B cell (primary cell): ENCODE measurements around the gene TFG. TPM values are rescaled to one million over a fixed set of nuclear protein-coding genes. Genes with fewer than 3 reads are reported as not detected.

Source experiments
- ATAC-seq: fragments of 200-7000 bp; cut with Tn5 transposase; one replicate; pipeline ENCODE4 v1.10.0; 2021; ENCODE audit warnings: low read depth, mild to moderate bottlenecking, moderate number of reproducible peaks, moderate library complexity
- CTCF ChIA-PET: fragments of 350-600 bp; sonication (Branson Sonifier 250); formaldehyde crosslinking; loops from one replicate; lab custom pipeline; 2021; ENCODE audit warnings: antibody characterized with exemption, inconsistent platforms; lab: Charles Lee
- POLR2A ChIA-PET: fragments of 350-600 bp; sonication (Branson Sonifier 250); formaldehyde crosslinking; loops from one replicate; lab custom pipeline; 2021; ENCODE audit warnings: antibody characterized with exemption; lab: Charles Lee
- DNase-seq: peaks from one replicate; pipeline ENCODE4 v3.0.0; 2013
- H2AFZ ChIP-seq: 2 replicates; pipeline ENCODE4 v1.6.1; 2012; ENCODE audit warnings: mild to moderate bottlenecking, low read depth, low read length; ENCODE audit not compliant: insufficient read depth, poor library complexity, severe bottlenecking
- H3K27ac ChIP-seq, 2 donors: 1 replicate in 1 of 2; 2 replicates in 1 of 2; pipeline ENCODE4 v1.5.1; 2012 to 2013; ENCODE audit warnings: low read length in 2 of 2, mild to moderate bottlenecking in 2 of 2, moderate library complexity in 1 of 2
- H3K27me3 ChIP-seq, 4 experiments: fragments of 200-600 bp in 1 of 4; sonication (generic) in 1 of 4; replicated peaks in 1 of 4; 1 replicate in 2 of 4; 2 replicates in 2 of 4; pipeline versions ENCODE4 v1.6.1 to v1.7.0; 2013 to 2016; ENCODE audit warnings: low read length in 3 of 4, mild to moderate bottlenecking in 2 of 4, mixed read lengths in 1 of 4, moderate library complexity in 1 of 4; ENCODE audit not compliant: insufficient read depth in 4 of 4, control insufficient read depth in 3 of 4; ENCODE audit errors: control extremely low read depth in 1 of 4
- H3K36me3 ChIP-seq, 2 experiments: replicated peaks in 1 of 2; 1 replicate in 1 of 2; 2 replicates in 1 of 2; pipeline versions ENCODE4 v1.6.1 to v1.7.1; 2013; ENCODE audit warnings: low read length in 1 of 2; ENCODE audit not compliant: insufficient read depth in 2 of 2, control insufficient read depth in 1 of 2; ENCODE audit errors: control extremely low read depth in 1 of 2, extremely low read depth in 1 of 2
- H3K4me1 ChIP-seq, 2 donors: fragments of 200-600 bp in 1 of 2; sonication (generic) in 1 of 2; 1 replicate in 1 of 2; 2 replicates in 1 of 2; pipeline versions ENCODE4 v1.5.1 to v1.6.1; 2013 to 2017; ENCODE audit warnings: low read length in 2 of 2; ENCODE audit not compliant: control insufficient read depth in 2 of 2, insufficient read depth in 2 of 2
- H3K4me2 ChIP-seq: replicated peaks from 2 replicates; pipeline ENCODE3; 2012; ENCODE audit warnings: mild to moderate bottlenecking, low read depth, low read length; ENCODE audit not compliant: poor library complexity, severe bottlenecking
- H3K4me3 ChIP-seq, 5 experiments: fragments of 200-600 bp in 1 of 5; sonication (generic) in 1 of 5; 1 replicate in 3 of 5; 2 replicates in 2 of 5; pipeline versions ENCODE4 v1.5.1 to v1.7.0; 2011 to 2016; ENCODE audit warnings: low read length in 4 of 5, mild to moderate bottlenecking in 4 of 5, low read depth in 2 of 5, control low read depth in 1 of 5, moderate library complexity in 1 of 5; ENCODE audit not compliant: insufficient read depth in 1 of 5; ENCODE audit errors: control extremely low read depth in 1 of 5, extremely low read depth in 1 of 5
- H3K79me2 ChIP-seq: fragments of 200-600 bp; sonication (generic); one replicate; pipeline ENCODE4 v1.6.0; 2016; ENCODE audit warnings: low read length; ENCODE audit not compliant: control insufficient read depth, insufficient read depth
- H3K9ac ChIP-seq: fragments of 200-600 bp; sonication (generic); 2 replicates; pipeline ENCODE4 v1.6.1; 2017; ENCODE audit warnings: mild to moderate bottlenecking, low read length, moderate library complexity
- H3K9me3 ChIP-seq, 3 donors: one replicate each; pipeline versions ENCODE4 v1.6.1 to v1.7.1; 2013; ENCODE audit warnings: low read length in 2 of 3; ENCODE audit not compliant: control insufficient read depth in 2 of 3, insufficient read depth in 1 of 3; ENCODE audit errors: control extremely low read depth in 1 of 3
- H4K20me1 ChIP-seq: 2 replicates; pipeline ENCODE4 v1.6.0; 2012; ENCODE audit warnings: mild to moderate bottlenecking, low read length; ENCODE audit not compliant: insufficient read depth, control insufficient read depth, poor library complexity, severe bottlenecking
- H3K27ac Mint-ChIP-seq: one replicate; pipeline ENCODE4 v1.8.0; 2021; ENCODE audit warnings: mixed read lengths
- H3K27me3 Mint-ChIP-seq: one replicate; pipeline ENCODE4 v1.8.0; 2021; ENCODE audit warnings: mixed read lengths
- H3K4me1 Mint-ChIP-seq: one replicate; pipeline ENCODE4 v1.8.0; 2021; ENCODE audit warnings: mixed read lengths
- H3K4me3 Mint-ChIP-seq: one replicate; pipeline ENCODE4 v1.8.0; 2021; ENCODE audit warnings: mixed read lengths
- H3K9me3 Mint-ChIP-seq: one replicate; pipeline ENCODE4 v1.8.0; 2022; ENCODE audit warnings: mixed read lengths; ENCODE audit not compliant: insufficient read depth
- EZH2 ChIP-seq: IDR thresholded peaks from 2 replicates; pipeline ENCODE4 v1.6.1; 2012; ENCODE audit warnings: borderline replicate concordance, low read depth, mild to moderate bottlenecking, moderate library complexity, low read length; ENCODE audit not compliant: insufficient read depth, poor library complexity, severe bottlenecking
- WGBS: methylation state at CpG from one replicate; pipeline ENCODE4 v1.1.5; 2013; ENCODE audit warnings: missing lambda C conversion rate; ENCODE audit not compliant: insufficient coverage; 5-methylcytosine and 5-hydroxymethylcytosine counted together
- intact Hi-C: fragments of 100-400 bp; cut with micrococcal nuclease; formaldehyde crosslinking; loops from one replicate; pipeline ENCODE4 v1.10.0; 2022
- polyA plus RNA-seq: library from polyadenylated mRNA; depleted of rRNA; stranded (reverse); fragments of >200 nt; gene quantifications from 2 replicates; pipeline ENCODE4 v1.2.3, GENCODE V29; 2012
- total RNA-seq, 2 donors: library from RNA; stranded (reverse); fragments of 120-200 nt in 1 of 2; gene quantifications; 1 replicate in 1 of 2; 2 replicates in 1 of 2; pipeline versions ENCODE4 v1.2.3 to v1.2.4, GENCODE V29; 2013 to 2022
- TF ChIP-seq, protein P1 (sequence below): fragments of 200-600 bp; IDR thresholded peaks from one replicate; pipeline ENCODE4 v1.8.0; 2022; ENCODE audit warnings: antibody characterized with exemption, mild to moderate bottlenecking

Gene TFG
- total and polyA plus RNA-seq, 2 donors (not counting 1 experiment from before 2014, with no cell fraction given): 40.3 to 44.0 TPM

DNA sequence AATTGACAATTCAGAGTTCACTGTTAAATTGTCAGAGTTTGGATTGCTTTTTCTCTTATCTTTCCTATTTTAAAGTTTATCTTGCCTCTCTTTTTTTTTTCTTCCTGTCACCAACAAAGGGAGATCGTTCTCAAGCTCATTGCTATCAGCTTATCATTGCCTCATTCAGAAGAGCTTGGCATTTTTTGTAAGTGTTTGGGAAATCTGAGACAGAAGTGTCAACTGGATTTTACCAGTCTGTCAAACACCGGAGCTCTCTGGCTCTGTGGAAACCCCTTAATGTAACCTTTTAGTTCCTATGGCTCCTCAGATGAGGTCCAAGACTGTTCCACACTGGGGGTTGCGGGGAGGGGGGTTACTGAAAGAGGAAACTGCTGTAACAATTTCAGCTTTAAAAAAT, 10.6 kb upstream of the TFG start:
- Histone ChIP-seq H3K9me3 (peaks cover 0 to 1% (median 0%) of the 10 kb centered on the region in 3 donors), H2AFZ (no peak overlapping the region), H4K20me1 (no peaks in the 10 kb centered on the region), H3K79me2 (no peaks in the 10 kb centered on the region), H3K4me3 (no peak overlapping the region), H3K27me3 (peaks cover 0 to 31% (median 7%) of the 10 kb centered on the region in 4 experiments), H3K27ac (no peak overlapping the region), H3K36me3 (no peaks in the 10 kb centered on the region), H3K4me2 (no peak overlapping the region), H3K4me1 (no peaks in the 10 kb centered on the region), H3K9ac (no peak overlapping the region)
- no peak overlapping the region for H3K4me3 Mint-ChIP-seq
- ATAC-seq (no peak), DNase-seq (no peak)
- no peak for TF ChIP-seq EZH2
- TF ChIP-seq, protein P1, sequence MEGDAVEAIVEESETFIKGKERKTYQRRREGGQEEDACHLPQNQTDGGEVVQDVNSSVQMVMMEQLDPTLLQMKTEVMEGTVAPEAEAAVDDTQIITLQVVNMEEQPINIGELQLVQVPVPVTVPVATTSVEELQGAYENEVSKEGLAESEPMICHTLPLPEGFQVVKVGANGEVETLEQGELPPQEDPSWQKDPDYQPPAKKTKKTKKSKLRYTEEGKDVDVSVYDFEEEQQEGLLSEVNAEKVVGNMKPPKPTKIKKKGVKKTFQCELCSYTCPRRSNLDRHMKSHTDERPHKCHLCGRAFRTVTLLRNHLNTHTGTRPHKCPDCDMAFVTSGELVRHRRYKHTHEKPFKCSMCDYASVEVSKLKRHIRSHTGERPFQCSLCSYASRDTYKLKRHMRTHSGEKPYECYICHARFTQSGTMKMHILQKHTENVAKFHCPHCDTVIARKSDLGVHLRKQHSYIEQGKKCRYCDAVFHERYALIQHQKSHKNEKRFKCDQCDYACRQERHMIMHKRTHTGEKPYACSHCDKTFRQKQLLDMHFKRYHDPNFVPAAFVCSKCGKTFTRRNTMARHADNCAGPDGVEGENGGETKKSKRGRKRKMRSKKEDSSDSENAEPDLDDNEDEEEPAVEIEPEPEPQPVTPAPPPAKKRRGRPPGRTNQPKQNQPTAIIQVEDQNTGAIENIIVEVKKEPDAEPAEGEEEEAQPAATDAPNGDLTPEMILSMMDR: no peak
- H3K27ac Mint-ChIP-seq: no peak overlapping the region
- no peaks in the 10 kb centered on the region for H3K4me1 Mint-ChIP-seq
- no CpG with 5 or more reads among the region's 3 CpGs for WGBS
- H3K27me3 Mint-ChIP-seq: peaks cover 59% of the 10 kb centered on the region
- H3K9me3 Mint-ChIP-seq: no peaks in the 10 kb centered on the region
- CTCF ChIA-PET: no interaction called here
- intact Hi-C loops: no loop called here
- POLR2A ChIA-PET: no interaction called here

DNA sequence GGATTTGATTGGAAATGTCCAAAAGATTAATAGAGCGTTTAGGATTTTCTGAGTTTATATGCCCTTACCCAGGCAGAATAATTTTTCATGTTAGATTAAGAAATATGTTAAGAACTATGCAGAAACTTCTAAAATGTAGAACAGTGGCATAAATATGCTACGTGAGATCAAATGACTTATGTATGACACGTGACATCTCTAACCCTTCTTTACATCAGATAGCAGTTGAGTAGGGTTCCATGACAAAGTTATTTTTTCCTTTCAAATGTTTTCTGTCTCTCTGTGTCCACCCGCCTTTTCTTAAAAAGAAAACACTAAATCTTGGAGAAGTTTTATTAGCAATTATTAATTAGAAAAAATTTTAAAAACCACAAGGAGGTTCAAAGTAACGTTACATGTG, 8.6 kb upstream of the TFG start:
- no peak overlapping the region for H3K27ac Mint-ChIP-seq
- no peak overlapping the region for H3K4me3 Mint-ChIP-seq
- WGBS: no CpG with 5 or more reads among the region's 5 CpGs
- ATAC-seq (no peak), DNase-seq (no peak)
- ChIA-PET POLR2A (no interaction called here), CTCF (no interaction called here)
- Histone ChIP-seq H3K9me3 (peaks cover 0 to 1% (median 0%) of the 10 kb centered on the region in 3 donors), H3K36me3 (no peaks in the 10 kb centered on the region), H3K27me3 (peaks cover 0 to 25% (median 11%) of the 10 kb centered on the region in 4 experiments), H3K27ac (no peak overlapping the region), H3K4me3 (no peak overlapping the region), H3K9ac (no peak overlapping the region), H3K79me2 (no peaks in the 10 kb centered on the region), H4K20me1 (no peaks in the 10 kb centered on the region), H2AFZ (no peak overlapping the region), H3K4me1 (no peaks in the 10 kb centered on the region), H3K4me2 (no peak overlapping the region)
- TF ChIP-seq, protein P1: no peak
- TF ChIP-seq EZH2: no peak
- no peaks in the 10 kb centered on the region for H3K9me3 Mint-ChIP-seq
- no peaks in the 10 kb centered on the region for H3K4me1 Mint-ChIP-seq
- intact Hi-C loops: no loop called here
- H3K27me3 Mint-ChIP-seq: peaks cover 68% of the 10 kb centered on the region
